GM21423 (cell line): Measurements from ENCODE around the gene HTN1.
"Not testable (repeated sequence)": the region's sequence is repeated elsewhere in the genome, so short reads cannot be mapped to it uniquely, and the experiment has no call there.

Experiments
- ATAC-seq: cut with Tn5 transposase; IDR thresholded peaks from one replicate; pipeline ENCODE4 v1.9.1; 2021; ENCODE audit warnings: mild to moderate bottlenecking, moderate library complexity; ENCODE audit not compliant: unreplicated experiment

The HTN1 gene

DNA sequence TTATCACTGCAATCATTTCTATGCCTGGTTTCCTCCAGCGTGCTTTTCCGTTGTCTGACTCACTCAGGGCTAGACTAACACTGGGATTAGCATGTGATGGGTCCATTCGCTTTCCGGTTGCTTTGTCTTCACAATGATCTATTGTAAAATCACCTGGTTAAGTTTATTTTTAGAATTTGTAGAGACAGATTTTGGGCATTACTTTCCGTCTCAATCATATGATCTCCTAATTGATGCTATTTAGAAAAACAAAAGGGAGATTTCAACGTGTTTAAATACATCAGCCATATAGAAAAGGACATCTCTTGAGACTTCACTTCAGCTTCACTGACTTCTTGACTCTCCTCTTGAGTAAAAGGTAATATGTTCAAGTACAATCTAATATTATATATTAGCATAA lies at the start of gene HTN1:
HTN1 (plus strand) TSS at position 301 of the 400 bp plus-strand sequence. CDS start 2,639 bp downstream, outside the sequence.
- ATAC-seq, result not testable (repeated sequence)

DNA sequence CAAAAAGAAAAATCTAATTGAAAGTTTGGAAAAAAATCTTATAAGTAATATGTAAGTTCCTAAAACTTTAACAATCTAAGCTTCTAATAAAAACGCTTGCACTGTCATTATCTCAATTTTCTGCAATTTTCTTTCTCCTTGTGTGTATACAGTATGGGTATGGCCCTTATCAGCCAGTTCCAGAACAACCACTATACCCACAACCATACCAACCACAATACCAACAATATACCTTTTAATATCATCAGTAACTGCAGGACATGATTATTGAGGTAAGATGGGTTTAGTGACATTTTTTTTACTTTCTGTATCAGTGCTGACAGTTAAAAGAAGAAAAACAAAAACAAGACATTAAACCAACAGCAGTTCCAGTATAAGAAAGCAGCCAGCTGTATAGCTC lies 49.5 kb upstream of the HTN1 start:
- no peak for ATAC-seq

DNA sequence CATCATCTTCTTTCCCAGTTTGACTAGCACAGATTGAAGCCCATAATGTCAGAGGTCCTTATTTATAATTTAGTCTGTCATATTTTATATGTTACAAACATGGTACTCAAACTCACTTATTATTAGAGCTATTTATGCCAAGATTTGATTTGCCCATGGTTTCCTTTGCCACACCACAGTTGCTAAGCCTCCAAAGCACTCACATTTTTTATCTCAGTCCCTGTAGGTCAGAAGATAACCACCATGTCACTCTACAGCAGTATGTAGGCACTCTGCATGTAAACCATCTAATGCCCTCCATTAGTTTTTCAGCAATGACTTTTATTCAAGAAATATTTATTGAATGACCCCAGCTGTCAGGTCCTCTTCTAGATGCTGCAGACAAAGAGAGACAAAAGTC lies 47.7 kb upstream of the HTN1 start:
- no peak for ATAC-seq

DNA sequence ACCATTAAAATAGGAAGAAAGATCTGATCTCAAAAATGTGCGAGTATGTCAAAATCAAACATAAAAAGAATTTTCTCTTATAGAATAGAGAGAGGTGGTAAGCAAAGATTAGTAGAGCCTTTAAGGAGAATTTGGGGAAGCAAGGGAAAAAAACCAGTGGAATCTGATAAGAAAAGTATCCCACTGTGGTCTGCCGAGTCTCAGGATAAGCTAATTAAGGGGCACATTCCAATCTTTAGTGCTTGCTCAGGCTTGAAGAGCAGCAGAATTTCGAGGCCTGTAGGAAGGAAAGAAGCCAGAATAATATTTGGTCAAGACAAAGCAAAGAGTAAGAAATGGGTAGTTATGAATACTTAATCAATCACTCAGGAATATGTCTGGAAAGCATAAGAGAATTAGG lies 41.5 kb upstream of the HTN1 start:
- no peak for ATAC-seq

DNA sequence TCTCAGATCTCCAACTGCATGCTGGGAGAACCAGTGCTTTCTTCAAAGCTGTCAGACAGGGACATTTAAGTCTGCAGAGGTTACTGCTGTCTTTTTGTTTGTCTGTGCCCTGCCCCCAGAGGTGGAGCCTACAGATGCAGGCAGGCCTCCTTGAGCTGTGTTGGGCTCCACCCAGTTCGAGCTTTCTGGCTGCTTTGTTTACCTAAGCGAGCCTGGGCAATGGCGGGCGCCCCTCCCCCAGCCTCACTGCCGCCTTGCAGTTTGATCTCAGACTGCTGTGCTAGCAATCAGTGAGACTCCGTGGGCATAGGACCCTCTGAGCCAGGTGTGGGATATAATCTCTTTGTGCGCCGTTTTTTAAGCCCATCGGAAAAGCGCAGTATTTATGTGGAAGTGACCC lies 31.2 kb upstream of the HTN1 start:
- not testable (repeated sequence) for ATAC-seq

DNA sequence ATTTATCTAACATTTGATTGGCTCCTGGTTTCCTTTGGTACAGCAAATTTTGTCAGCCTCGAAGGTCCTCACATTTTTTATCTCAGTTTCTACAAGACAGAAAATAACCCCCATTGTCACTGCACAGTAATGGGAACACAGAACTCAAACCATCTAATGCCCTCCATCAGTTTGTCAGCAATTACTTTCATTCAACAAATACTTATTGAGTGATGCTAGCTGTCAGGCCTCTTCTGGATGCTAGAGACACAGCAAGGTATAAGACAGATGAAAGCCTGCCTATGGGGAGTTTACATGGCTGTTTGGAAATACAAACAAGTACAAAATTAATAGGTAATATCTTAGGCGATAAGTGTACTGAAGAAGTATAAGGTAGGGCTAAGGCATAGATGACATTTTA lies 27.0 kb upstream of the HTN1 start:
- no peak for ATAC-seq

DNA sequence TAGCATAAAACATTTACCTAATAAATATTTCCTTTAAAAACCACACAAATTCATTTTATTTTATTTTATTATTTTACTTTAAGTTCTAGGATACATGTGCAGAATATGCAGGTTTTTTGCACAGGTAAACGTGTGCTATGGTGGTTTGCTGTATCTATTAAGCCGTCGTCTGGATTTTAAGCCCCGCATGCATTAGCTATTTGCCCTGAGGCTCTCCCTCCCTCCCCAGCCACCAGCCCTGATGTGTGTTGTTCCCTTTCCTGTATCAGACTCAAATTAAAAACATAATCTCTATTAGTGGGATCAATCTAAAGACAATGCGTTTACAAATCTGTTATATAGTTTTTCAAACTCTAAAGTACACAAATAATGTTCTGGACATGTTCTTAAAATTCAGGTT lies 23.2 kb upstream of the HTN1 start:
- no peak for ATAC-seq

DNA sequence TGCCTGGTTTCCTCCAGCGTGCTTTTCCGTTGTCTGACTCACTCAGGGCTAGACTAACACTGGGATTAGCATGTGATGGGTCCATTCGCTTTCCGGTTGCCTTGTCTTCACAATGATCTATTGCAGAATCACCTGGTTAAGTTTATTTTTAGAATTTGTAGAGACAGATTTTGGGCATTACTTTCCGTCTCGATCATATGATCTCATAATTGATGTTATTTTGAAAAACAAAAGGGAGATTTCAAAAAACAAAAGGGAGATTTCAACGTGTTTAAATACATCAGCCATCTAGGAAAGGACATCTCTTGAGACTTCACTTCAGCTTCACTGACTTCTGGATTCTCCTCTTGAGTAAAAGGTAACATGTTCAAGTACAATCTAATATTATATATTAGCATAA lies 22.1 kb upstream of the HTN1 start, which contains the start of gene HTN3:
HTN3 (plus strand) TSS at position 301 of the 400 bp plus-strand sequence. CDS start 2,282 bp downstream, outside the sequence.
- not testable (repeated sequence) for ATAC-seq

DNA sequence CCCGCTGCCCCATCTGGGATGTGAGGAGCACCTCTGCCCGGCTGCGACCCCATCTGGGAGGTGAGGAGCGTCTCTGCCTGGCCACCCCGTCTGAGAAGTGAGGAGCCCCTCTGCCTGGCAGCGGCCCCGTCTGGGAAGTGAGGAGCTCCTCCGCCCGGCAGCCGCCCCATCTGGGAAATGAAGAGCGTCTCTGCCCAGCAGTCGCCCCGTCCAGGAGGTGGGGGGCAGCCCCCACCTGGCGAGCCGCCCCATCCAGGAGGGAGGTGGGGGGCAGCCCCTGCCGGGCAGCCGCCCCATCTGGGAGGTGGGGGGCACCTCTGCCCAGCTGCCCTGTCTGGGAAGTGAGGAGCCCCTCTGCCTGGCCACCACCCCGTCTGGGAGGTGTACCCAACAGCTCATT lies 12.7 kb upstream of the HTN1 start:
- not testable (repeated sequence) for ATAC-seq

DNA sequence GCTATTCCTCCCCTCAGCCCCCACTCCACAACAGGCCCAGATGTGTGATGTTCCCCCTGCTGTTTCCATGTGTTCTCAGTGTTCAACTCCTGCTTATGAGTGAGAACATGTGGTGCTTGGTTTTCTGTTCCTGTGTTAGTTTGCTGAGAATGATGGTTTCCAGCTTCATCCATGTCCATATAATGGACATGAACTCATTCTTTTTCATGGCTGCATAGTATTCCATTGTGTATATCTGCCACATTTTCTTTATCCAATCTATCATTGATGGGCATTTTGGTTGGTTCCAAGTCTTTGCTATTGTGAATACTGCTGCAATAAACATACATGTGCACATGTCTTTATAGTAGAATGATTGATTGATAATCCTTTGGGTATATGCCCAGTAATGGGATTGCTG lies 10.3 kb upstream of the HTN1 start:
- not testable (repeated sequence) for ATAC-seq

DNA sequence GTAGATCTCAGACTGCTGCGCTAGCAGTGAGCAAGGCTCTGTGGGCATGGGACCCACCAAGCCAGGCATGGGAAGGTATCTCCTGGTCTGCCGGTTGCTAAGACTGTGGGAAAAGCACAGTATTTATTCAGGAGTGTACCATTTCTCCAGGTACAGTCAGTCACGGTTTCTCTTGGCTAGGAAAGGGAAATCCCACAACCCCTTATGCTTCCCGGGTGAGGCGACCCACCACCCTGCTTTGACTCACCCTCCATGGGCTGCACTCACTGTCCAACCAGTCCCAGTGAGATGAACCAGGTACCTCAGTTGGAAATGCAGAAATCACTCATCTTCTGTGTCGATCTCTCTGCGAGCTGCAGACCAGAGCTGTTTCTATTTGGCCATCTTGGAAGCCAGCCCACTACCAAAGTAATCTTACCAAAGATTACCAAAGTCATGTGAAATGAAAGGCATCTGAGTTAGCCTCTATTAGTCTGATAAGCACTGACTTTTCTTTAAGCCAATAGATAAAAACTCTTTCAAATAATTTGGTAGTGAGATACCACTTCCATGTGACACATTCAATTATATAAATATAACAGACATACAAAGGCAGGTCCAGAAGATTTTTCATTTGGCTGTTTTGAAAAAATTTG lies 8.5 kb upstream of the HTN1 start:
- ATAC-seq, result no peak

DNA sequence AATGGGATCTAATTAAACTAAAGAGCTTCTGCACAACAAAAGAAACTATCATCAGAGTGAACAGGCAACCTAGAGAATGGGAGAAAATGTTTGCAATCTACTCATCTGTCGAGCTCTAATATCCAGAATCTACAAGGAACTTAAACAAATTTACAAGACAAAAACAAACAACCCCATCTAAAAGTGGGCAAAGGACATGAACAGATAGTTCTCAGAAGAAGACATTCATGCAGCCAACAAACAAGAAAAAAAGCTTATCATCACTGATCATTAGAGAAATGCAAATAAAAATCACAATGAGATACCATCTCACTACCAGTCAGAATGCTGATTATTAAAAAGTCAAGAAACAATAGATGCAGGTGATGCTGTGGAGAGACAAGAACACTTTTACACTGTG lies 6.3 kb downstream of the HTN1 start:
- not testable (repeated sequence) for ATAC-seq

DNA sequence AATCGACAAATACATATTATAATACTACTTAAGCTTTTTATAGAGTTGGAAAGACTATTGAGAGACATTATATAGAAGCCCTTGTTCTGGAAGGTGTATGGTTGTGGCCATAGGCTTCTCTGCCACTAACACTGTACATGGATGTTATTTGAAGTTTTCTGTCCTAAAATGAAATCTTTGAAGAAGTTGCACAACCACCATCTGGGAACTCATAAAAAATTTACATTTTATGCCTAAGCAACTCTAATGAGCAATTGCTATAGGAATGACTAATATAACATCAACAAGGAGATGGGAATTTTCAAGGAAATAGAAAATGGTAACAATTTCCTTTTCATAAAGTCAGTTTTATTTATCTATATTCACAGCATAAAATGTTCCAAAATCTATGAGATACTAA lies 7.4 kb downstream of the HTN1 start:
- ATAC-seq, result no peak

DNA sequence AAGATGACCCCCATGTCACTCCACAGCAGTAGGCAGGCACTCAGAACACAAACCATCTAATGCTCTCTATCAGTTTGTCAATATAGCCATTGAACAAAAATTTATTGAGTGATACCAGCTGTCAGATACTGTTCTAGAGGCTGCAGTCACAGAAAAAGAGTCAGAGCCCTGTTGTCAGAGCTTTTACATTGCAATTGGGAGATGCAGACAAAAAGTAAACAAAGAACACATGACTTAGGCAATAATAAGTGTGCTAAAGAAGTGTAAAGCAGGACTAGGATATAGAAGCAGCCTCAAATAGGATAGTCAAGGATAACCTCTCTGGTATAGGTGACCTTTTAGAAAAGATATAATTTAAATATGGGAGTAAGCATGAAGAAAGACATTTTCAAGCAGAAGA lies 8.9 kb downstream of the HTN1 start:
- no peak for ATAC-seq

DNA sequence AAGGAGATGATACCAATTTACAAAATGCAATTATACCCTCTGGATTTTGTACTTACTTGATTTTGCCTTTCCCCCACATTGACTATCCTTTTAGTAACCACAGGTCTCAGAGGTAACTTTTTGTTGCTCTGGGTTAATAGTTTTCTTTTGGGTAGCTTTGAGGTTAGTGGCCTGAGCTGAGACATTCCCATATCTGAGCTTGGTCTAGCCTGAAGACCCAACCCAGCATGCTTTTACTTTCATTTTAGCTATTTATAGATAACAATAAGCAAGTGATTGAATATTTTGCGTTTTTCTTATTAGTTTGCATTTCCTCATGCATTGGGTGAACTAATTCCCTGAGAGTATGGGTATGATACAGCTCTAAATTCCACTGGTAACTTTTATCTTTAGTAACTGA lies 11.8 kb downstream of the HTN1 start:
- peak; percentile 98 for ATAC-seq

DNA sequence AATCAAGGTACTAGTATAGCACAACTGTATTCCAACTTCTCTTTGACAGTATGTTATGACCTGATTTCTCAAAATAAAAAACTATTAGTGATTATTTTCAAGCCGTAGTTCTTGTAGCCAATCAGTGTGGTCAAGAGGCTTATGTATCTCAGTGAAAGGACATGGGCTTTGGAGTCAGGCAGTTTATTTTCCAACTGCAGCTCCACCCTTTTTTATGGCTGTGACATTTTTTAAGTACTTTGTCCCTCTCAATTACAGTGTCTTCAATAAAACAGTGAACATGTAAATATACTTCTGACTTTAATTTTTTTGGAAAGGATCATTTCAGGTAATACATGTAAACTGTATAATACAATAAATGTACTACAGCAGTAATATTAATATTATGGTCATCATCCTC lies 30.0 kb downstream of the HTN1 start:
- no peak for ATAC-seq

DNA sequence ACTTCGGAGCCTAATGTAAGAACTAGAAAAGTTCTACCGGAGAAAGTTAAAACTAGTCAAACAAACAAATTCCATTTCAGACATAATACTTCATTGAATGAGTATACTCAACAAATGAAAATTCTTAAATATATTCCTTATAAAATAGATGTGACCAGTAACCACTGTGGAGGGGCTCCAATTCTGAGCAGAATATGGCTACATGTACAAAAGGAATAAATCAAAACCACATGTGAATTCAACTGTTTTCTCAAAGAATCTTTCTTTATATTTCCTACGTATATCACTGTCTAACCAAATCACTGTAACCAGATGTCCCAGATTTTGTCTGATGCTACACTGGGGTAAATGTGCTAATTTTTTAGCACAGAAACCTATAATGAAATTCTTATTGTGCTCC lies 49.0 kb downstream of the HTN1 start:
- ATAC-seq, result no peak
